ENCODE results near the gene CALHM2. TPM values are rescaled to one million over a fixed set of nuclear protein-coding genes. Genes with fewer than 3 reads are reported as not detected.

Gene CALHM2
- total RNA-seq, 1 experiment from 2014 or later, result 1.9 TPM

- Mint-ChIP-seq H3K4me3 (no peak overlapping the region), H3K36me3 (peaks cover 79% of the 10 kb centered on the region), H3K27me3 (ENCODE audit: low read depth) (no peaks in the 10 kb centered on the region), H3K9me3 (no peaks in the 10 kb centered on the region), H3K4me1 (no peaks in the 10 kb centered on the region), H3K27ac (no peak overlapping the region)
- no peak for DNase-seq (ENCODE audit: low spot score)
- no peak for ATAC-seq
- ChIA-PET POLR2A (no interaction called here), CTCF (no interaction called here)
- TF ChIP-seq ZNF396 (CRISPR knock-in tag; IDR thresholded peaks at IDR 0.05; ENCODE audit: borderline replicate concordance) (no peak), ZNF512 (CRISPR knock-in tag; IDR thresholded peaks at IDR 0.05; ENCODE audit: borderline replicate concordance) (no peak), ZNF532 (CRISPR knock-in tag; IDR thresholded peaks at IDR 0.05; ENCODE audit: borderline replicate concordance) (no peak), JUN (CRISPR knock-in tag; IDR thresholded peaks at IDR 0.05) (no peak), SMAD3 (CRISPR knock-in tag; IDR thresholded peaks at IDR 0.05; ENCODE audit: borderline replicate concordance) (no peak), ARID4B (CRISPR knock-in tag; IDR thresholded peaks at IDR 0.05; ENCODE audit: borderline replicate concordance) (no peak), GRHL2 (CRISPR knock-in tag; IDR thresholded peaks at IDR 0.05; ENCODE audit: insufficient replicate concordance, severe bottlenecking) (no peak), NR3C1 (CRISPR knock-in tag; conservative IDR thresholded peaks at IDR 0.05; ENCODE audit: low read depth) (no peak), NFYB (CRISPR knock-in tag; conservative IDR thresholded peaks at IDR 0.05; ENCODE audit: low read depth) (no peak), ZNF232 (CRISPR knock-in tag; IDR thresholded peaks at IDR 0.05) (no peak), ATF6 (CRISPR knock-in tag; IDR thresholded peaks at IDR 0.05) (no peak), FOXJ3 (CRISPR knock-in tag; IDR thresholded peaks at IDR 0.05; ENCODE audit: borderline replicate concordance) (no peak)
- TF ChIP-seq, protein P1, sequence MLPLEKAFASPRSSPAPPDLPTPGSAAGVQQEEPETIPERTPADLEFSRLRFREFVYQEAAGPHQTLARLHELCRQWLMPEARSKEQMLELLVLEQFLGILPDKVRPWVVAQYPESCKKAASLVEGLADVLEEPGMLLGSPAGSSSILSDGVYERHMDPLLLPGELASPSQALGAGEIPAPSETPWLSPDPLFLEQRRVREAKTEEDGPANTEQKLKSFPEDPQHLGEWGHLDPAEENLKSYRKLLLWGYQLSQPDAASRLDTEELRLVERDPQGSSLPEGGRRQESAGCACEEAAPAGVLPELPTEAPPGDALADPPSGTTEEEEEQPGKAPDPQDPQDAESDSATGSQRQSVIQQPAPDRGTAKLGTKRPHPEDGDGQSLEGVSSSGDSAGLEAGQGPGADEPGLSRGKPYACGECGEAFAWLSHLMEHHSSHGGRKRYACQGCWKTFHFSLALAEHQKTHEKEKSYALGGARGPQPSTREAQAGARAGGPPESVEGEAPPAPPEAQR (CRISPR knock-in tag; IDR thresholded peaks at IDR 0.05), result no peak
Measured at GRCh38 chr10:103433858-103434257, 18.3 kb downstream of the CALHM2 start.
